ENCODE results near the gene FAM13B. TPM values are rescaled to one million over a fixed set of nuclear protein-coding genes. Genes with fewer than 3 reads are reported as not detected.

Gene FAM13B
- total and polyA plus RNA-seq, 7 donors: 9.0 to 81.7 (median 47.2) TPM

GRCh38 chr5:137888466-137888862, 144.4 kb downstream of the FAM13B start:
- Histone ChIP-seq H3K4me1 (peaks cover 0 to 10% (median 8%) of the 10 kb centered on the region in 4 donors), H3K27ac (peak overlapping the region; percentile 68 to 79 (median 77)), H3K36me3 (no peaks in the 10 kb centered on the region), H3K9me3 (no peaks in the 10 kb centered on the region), H3K27me3 (no peaks in the 10 kb centered on the region), H3K4me3 (peak overlapping the region in 3 of 4 donors; percentile 37 to 51 (median 48))
- no peak for DNase-seq
- intact Hi-C loops (cut with DNase I): no loop called here
- no peak for TF ChIP-seq POLR2A (IDR thresholded peaks at IDR 0.05)
- TF ChIP-seq, protein P1, sequence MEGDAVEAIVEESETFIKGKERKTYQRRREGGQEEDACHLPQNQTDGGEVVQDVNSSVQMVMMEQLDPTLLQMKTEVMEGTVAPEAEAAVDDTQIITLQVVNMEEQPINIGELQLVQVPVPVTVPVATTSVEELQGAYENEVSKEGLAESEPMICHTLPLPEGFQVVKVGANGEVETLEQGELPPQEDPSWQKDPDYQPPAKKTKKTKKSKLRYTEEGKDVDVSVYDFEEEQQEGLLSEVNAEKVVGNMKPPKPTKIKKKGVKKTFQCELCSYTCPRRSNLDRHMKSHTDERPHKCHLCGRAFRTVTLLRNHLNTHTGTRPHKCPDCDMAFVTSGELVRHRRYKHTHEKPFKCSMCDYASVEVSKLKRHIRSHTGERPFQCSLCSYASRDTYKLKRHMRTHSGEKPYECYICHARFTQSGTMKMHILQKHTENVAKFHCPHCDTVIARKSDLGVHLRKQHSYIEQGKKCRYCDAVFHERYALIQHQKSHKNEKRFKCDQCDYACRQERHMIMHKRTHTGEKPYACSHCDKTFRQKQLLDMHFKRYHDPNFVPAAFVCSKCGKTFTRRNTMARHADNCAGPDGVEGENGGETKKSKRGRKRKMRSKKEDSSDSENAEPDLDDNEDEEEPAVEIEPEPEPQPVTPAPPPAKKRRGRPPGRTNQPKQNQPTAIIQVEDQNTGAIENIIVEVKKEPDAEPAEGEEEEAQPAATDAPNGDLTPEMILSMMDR (IDR thresholded peaks at IDR 0.05): no peak
- no peak for TF ChIP-seq EP300 (IDR thresholded peaks at IDR 0.05)
- TF ChIP-seq POLR2AphosphoS5 (IDR thresholded peaks at IDR 0.05): no peak
- WGBS, 2 donors: 51 to 74% methylated on average over 7 of the region's 7 CpGs

Small RNA genes within 50 kb of the gene (small RNA-seq; reads per million reads assigned to genes)
- 0 reads per million in 3 donors for gene RNU6-1148P

Other genes with a start within 250 kb of the FAM13B start
- gene MYOT, start 165.2 kb downstream of the FAM13B start, total RNA-seq: 10 to 100 TPM; 20.7 to 40.0 (median 27.3) TPM
- 1 to 10 TPM; 3.2 to 6.6 (median 5.8) TPM for gene MYOT, start 165.2 kb downstream of the FAM13B start, polyA plus RNA-seq
- gene PKD2L2, start 143.6 kb downstream of the FAM13B start, total RNA-seq: under 1 TPM in 1 of 4 donors, not detected in 3; 0.36 TPM
- gene PKD2L2, start 143.6 kb downstream of the FAM13B start, polyA plus RNA-seq: under 1 TPM in 1 of 3 donors, not detected in 2; 0.07 TPM
- not detected for gene WNT8A, start 51.0 kb upstream of the FAM13B start, total RNA-seq
- not detected for gene WNT8A, start 51.0 kb upstream of the FAM13B start, polyA plus RNA-seq
- 1 to 10 TPM; 1.5 to 3.5 (median 2.6) TPM for gene NME5, start 106.3 kb upstream of the FAM13B start, total RNA-seq
- gene NME5, start 106.3 kb upstream of the FAM13B start, polyA plus RNA-seq: 1 to 10 TPM in 2 of 3 donors, not detected in 1; 1.2 to 1.5 TPM
- 10 to 100 TPM; 48.5 to 52.3 (median 50.5) TPM for gene BRD8, start 145.6 kb upstream of the FAM13B start, total RNA-seq
- gene BRD8, start 145.6 kb upstream of the FAM13B start, polyA plus RNA-seq: 10 to 100 TPM; 13.4 to 30.5 (median 21.0) TPM
- under 1 TPM in 3 of 4 donors, not detected in 1; 0.36 to 0.55 (median 0.54) TPM for gene KIF20A, start 146.0 kb upstream of the FAM13B start, total RNA-seq
- 1 to 10 TPM; 1.8 to 9.8 (median 2.8) TPM for gene KIF20A, start 146.0 kb upstream of the FAM13B start, polyA plus RNA-seq
- gene CDC23, start 180.2 kb upstream of the FAM13B start, total RNA-seq: 10 to 100 TPM; 17.2 to 33.1 (median 19.7) TPM
- gene CDC23, start 180.2 kb upstream of the FAM13B start, polyA plus RNA-seq: 10 to 100 TPM in 1 of 3 donors, 1 to 10 TPM in 2; 7.8 to 15.2 (median 9.5) TPM
- 1 to 10 TPM in 2 of 4 donors, under 1 TPM in 2; 0.49 to 3.9 (median 1.3) TPM for gene GFRA3, start 241.5 kb upstream of the FAM13B start, total RNA-seq
- gene GFRA3, start 241.5 kb upstream of the FAM13B start, polyA plus RNA-seq: under 1 TPM in 2 of 3 donors, not detected in 1; 0.69 to 0.73 TPM

Measured in sigmoid colon (tissue), 7 donors.